ENCODE results near the gene BACH2. TPM values are rescaled to one million over a fixed set of nuclear protein-coding genes. Genes with fewer than 3 reads are reported as not detected.

The BACH2 gene
- total and polyA plus RNA-seq, 2 of the 8 experiments (the other 6 are each of a cell fraction or from before 2014, with no cell fraction given) = 1.9 to 5.9 TPM

- TF ChIP-seq HDAC2 (IDR thresholded peaks at IDR 0.05; ENCODE audit: borderline replicate concordance in 1 of 2, low read depth in 2 of 2, low read length in 2 of 2) = no peak
- TF ChIP-seq CHD1 (IDR thresholded peaks at IDR 0.05; ENCODE audit: low read depth, low read length) = no peak
- TF ChIP-seq JUN (IDR thresholded peaks at IDR 0.05; ENCODE audit: low read depth, low read length) = no peak
- no peak for TF ChIP-seq TAF7 (optimal IDR thresholded peaks at IDR 0.05; ENCODE audit: borderline replicate concordance, low read depth, low read length)
Observed at GRCh38 chr6:89939144-89939543, 357.5 kb downstream of the BACH2 start (continued).
